SK-N-MC (cell line): ENCODE data around the gene DTWD2.
A peak's percentile ranks its signal among the peaks of the same experiment; 100 is the strongest.
"Not testable (repeated sequence)": the region's sequence is repeated elsewhere in the genome, so short reads cannot be mapped to it uniquely, and the experiment has no call there.

ENCODE experiments used
- DNase-seq: peaks from one replicate; pipeline ENCODE4 v3.0.0-alpha.2; 2011; ENCODE audit warnings: low read depth, low spot score
- H3K27ac ChIP-seq: fragments of 200-600 bp; sonication (generic); 2 replicates; pipeline ENCODE4 v1.5.1; 2016; ENCODE audit warnings: mixed run types
- H3K36me3 ChIP-seq: fragments of 200-600 bp; sonication (generic); 2 replicates; pipeline ENCODE4 v1.6.1; 2017; ENCODE audit warnings: antibody characterized with exemption, low read length, mixed read lengths; ENCODE audit not compliant: insufficient read depth
- H3K4me3 ChIP-seq: fragments of 200-600 bp; sonication (generic); 2 replicates; pipeline ENCODE4 v1.5.1; 2016
- H3K9ac ChIP-seq: fragments of 200-600 bp; sonication (generic); 2 replicates; pipeline ENCODE4 v1.8.0; 2017; ENCODE audit warnings: mixed run types, mixed read lengths; ENCODE audit not compliant: insufficient read length
- H3K9me3 ChIP-seq: fragments of 200-600 bp; sonication (generic); 2 replicates; pipeline ENCODE4 v1.6.1; 2017; ENCODE audit warnings: low read depth, mild to moderate bottlenecking, antibody characterized with exemption, low read length, moderate library complexity, mixed read lengths
- EZH2 ChIP-seq: fragments of 200-600 bp; sonication (generic); IDR thresholded peaks from one replicate; pipeline ENCODE4 v1.6.1; 2017; ENCODE audit warnings: antibody characterized with exemption
- FOXP2 ChIP-seq: optimal IDR thresholded peaks from 2 replicates; pipeline ENCODE3; 2011; ENCODE audit warnings: mild to moderate bottlenecking, moderate library complexity; ENCODE audit not compliant: insufficient read depth; ENCODE audit errors: extremely low read length, control extremely low read depth
- POLR2AphosphoS5 ChIP-seq: IDR thresholded peaks from 2 replicates; pipeline ENCODE4 v1.6.1; 2012; ENCODE audit warnings: mild to moderate bottlenecking, low read depth, low read length, borderline replicate concordance

DTWD2 gene

DNA sequence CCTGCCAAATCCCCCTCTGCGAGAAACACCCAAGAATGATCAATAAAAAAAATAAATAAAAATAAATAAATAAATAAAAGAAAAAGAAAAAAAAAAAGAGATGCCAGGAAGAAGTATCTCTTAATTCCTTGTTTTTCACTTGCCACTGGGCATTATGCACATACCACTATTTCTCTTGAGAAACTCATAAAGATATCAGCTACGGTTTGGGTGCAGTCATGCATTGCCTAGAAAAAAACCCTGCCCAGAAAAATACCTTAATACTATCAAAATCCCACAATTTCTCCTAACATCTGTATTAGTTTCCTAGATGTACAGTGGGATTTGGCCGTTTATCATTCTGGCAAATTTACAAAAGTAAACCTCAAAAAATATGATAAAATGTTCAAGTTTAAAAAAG lies 22.5 kb downstream of the DTWD2 start:
- no peak overlapping the region for H3K4me3 ChIP-seq
- TF ChIP-seq FOXP2, result no peak
- no peak for TF ChIP-seq EZH2
- TF ChIP-seq POLR2AphosphoS5, result no peak
- H3K36me3 ChIP-seq, result no peaks in the 10 kb centered on the region
- no peak overlapping the region for H3K9ac ChIP-seq
- H3K9me3 ChIP-seq, result no peaks in the 10 kb centered on the region
- H3K27ac ChIP-seq, result no peak overlapping the region
- DNase-seq, result no peak

DNA sequence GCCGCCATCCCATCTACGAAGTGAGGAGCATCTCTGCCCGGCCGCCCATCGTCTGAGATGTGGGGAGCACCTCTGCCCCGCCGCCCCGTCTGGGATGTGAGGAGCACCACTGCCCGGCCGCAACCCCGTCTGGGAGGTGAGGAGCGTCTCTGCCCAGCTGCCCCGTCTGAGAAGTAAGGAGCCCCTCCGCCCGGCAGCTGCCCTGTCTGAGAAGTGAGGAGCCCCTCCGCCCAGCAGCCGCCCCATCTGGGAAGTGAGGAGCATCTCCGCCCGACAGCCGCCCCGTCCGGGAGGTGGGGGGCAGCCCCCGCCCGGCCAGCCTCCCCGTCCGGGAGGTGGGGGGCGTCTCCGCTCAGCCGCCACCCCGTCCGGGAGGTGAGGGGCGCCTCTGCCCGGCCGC lies 23.4 kb downstream of the DTWD2 start:
- H3K36me3 ChIP-seq, H3K27ac ChIP-seq, H3K9ac ChIP-seq, H3K4me3 ChIP-seq, DNase-seq, H3K9me3 ChIP-seq: not testable (repeated sequence)

- H3K9ac ChIP-seq, H3K27ac ChIP-seq, DNase-seq, H3K9me3 ChIP-seq, H3K4me3 ChIP-seq, H3K36me3 ChIP-seq: not testable (repeated sequence)
Measured at GRCh38 chr5:118964388-118964787, 24.0 kb downstream of the DTWD2 start.

- Histone ChIP-seq H3K9me3 (no peaks in the 10 kb centered on the region), H3K36me3 (no peaks in the 10 kb centered on the region), H3K27ac (no peak overlapping the region), H3K9ac (no peak overlapping the region), H3K4me3 (no peak overlapping the region)
- TF ChIP-seq EZH2 (no peak), FOXP2 (no peak), POLR2AphosphoS5 (no peak)
- DNase-seq, result no peak
Measured at GRCh38 chr5:118963169-118963568, 25.2 kb downstream of the DTWD2 start.

GRCh38 chr5:118960557-118960956 lies 27.8 kb downstream of the DTWD2 start:
- TF ChIP-seq FOXP2, result no peak
- TF ChIP-seq EZH2, result no peak
- no peak for TF ChIP-seq POLR2AphosphoS5
- no peak overlapping the region for H3K9ac ChIP-seq
- H3K36me3 ChIP-seq, result no peaks in the 10 kb centered on the region
- no peak overlapping the region for H3K4me3 ChIP-seq
- H3K27ac ChIP-seq, result no peak overlapping the region
- no peak for DNase-seq
- no peaks in the 10 kb centered on the region for H3K9me3 ChIP-seq

- peak; percentile 34 for DNase-seq
- TF ChIP-seq FOXP2, result no peak
- no peak for TF ChIP-seq EZH2
- no peak for TF ChIP-seq POLR2AphosphoS5
- Histone ChIP-seq H3K4me3 (no peak overlapping the region), H3K27ac (no peak overlapping the region), H3K9ac (no peak overlapping the region), H3K36me3 (no peaks in the 10 kb centered on the region), H3K9me3 (no peaks in the 10 kb centered on the region)
Measured at GRCh38 chr5:118956727-118957126, 31.6 kb downstream of the DTWD2 start.

GRCh38 chr5:118953652-118954005 lies 34.7 kb downstream of the DTWD2 start:
- H3K36me3 ChIP-seq, result no peaks in the 10 kb centered on the region
- H3K4me3 ChIP-seq, result no peak overlapping the region
- H3K27ac ChIP-seq, result no peak overlapping the region
- H3K9ac ChIP-seq, result no peak overlapping the region
- DNase-seq, result no peak
- TF ChIP-seq POLR2AphosphoS5 (no peak), FOXP2 (no peak), EZH2 (no peak)
- H3K9me3 ChIP-seq, result no peaks in the 10 kb centered on the region

DNA sequence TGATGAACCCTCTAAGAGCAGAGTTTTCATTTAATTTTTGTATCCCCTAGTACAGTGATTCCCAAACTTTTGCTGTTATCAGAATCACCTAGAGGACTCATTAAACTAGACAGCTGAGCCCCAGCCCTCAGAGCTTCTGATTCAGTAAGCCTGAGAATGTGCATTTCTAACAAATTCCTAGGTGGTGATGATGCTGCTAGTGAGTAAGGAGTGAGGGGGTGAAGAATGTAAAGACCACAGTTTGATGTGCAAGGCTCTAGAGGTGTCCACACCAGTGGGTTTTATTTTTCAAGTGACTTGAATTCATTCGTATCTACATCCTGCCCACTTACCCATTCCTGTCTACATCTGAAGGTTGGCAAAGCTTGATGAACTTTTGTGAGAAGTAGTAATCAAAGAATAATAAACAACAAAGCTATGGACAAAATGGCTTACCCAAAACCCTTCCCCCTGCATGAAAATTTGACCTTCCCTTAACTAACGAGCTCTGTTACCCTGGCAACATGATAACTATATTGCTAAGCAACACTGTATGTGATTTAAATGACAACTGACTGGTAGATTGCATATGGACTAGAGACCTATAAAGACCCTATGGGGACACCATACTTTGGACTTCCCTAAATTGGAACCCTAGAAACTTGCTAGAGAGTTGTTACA lies 35.2 kb downstream of the DTWD2 start:
- Histone ChIP-seq H3K4me3 (no peak overlapping the region), H3K36me3 (no peaks in the 10 kb centered on the region), H3K9me3 (no peaks in the 10 kb centered on the region), H3K27ac (no peak overlapping the region), H3K9ac (no peak overlapping the region)
- DNase-seq, result no peak
- TF ChIP-seq FOXP2, result no peak
- no peak for TF ChIP-seq POLR2AphosphoS5
- no peak for TF ChIP-seq EZH2

DNA sequence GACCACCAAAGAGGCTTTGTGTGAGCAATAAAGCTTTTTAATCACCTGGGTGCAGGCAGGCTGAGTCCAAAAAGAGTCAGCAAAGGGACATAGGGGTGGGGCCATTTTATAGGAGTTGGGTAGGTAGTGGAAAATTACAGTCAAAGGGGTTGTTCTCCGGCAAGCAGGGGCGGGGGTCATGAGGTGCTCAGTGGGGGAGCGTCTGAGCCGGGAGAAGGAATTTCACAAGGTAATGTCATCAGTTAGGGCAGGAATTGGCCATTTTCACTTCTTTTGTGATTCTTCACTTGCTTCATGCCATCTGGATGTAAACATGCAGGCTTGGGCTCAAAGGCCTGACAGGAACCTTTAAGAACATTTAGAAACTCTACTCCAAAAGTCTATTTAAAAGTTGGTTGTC lies 36.0 kb downstream of the DTWD2 start:
- not testable (repeated sequence) for H3K4me3 ChIP-seq, H3K9me3 ChIP-seq, H3K36me3 ChIP-seq, H3K9ac ChIP-seq, DNase-seq, H3K27ac ChIP-seq

- DNase-seq, H3K9ac ChIP-seq, H3K9me3 ChIP-seq, H3K36me3 ChIP-seq, H3K27ac ChIP-seq, H3K4me3 ChIP-seq: not testable (repeated sequence)
Measured at GRCh38 chr5:118950354-118950753, 38.0 kb downstream of the DTWD2 start.
